T-helper 1 cell treated with Interleukin-12 subunit alpha and Interleukin-12 subunit beta and Interleukin-4 antibody, amounts not matched to agents 30 ng/mL and 1 ng/mL, for 36 hours (primary cell): ENCODE data around the gene GPS2. TPM values are rescaled to one million over a fixed set of nuclear protein-coding genes. Genes with fewer than 3 reads are reported as not detected.

Experiments used
- intact Hi-C: fragments of 100-400 bp; cut with micrococcal nuclease; formaldehyde crosslinking; loops from one replicate; pipeline ENCODE4 v1.15.1; 2024
- total RNA-seq: library from RNA; stranded (reverse); gene quantifications from 2 replicates; pipeline ENCODE4 v1.2.3, GENCODE V29; 2022

The GPS2 gene
- total RNA-seq, 1 donor from 2014 or later = 90.6 TPM

DNA sequence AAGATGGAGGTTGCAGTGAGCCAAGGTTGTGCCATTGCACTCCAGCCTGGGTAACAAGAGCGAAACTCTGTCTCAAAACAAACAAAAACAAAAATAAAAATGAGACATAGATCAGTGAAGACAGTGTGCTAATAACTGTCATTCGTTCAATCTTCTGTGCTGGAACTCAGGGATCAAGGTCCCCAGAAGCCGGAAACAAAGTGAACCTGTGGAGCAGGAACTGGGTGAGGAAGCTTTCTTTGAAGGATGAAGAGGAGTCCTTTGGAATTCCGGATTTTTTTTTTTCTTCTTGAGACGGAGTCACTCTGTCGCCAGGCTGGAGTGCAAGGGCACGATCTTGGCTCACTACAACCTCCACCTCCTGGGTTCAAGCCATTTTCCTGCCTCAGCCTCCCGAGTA lies 35.7 kb downstream of the GPS2 start:
- intact Hi-C loops = no loop called here

DNA sequence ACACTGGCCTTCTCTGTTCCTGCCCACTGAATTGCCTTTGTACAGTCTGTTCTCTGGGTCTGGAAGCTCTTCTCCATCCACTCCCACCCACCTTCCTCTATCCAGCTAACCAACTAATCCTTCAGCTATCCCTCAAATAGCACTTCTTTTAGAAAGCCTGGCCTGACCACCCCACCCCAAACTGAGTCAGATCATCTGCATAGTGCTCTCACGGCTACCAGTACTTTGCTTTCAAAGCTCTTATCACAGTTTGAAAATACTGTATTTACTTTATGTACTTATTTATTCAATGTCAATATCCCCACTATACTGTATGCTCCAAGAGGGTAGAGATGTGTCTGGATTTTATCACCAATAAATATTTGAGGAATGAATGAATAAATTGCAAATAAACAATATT lies 48.4 kb downstream of the GPS2 start:
- intact Hi-C loops = no loop called here

DNA sequence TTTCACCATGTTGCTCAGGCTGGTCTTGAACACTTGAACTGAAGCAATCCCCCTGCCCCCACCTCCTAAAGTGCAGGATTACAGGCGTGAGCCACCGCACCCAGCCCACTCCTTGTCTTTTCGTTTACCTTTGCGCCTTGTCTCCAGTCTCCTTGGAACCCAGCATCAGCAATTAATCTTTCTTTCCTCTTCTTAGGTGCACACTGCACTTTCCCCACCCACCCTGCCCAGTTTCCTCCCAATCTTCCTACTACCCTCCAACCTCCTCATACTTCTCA lies 51.4 kb downstream of the GPS2 start:
- intact Hi-C loops = loop anchor here (2.0 kb wide), 1 partner anchor 17 kb away; the partner anchor contains the start of gene SLC2A4

DNA sequence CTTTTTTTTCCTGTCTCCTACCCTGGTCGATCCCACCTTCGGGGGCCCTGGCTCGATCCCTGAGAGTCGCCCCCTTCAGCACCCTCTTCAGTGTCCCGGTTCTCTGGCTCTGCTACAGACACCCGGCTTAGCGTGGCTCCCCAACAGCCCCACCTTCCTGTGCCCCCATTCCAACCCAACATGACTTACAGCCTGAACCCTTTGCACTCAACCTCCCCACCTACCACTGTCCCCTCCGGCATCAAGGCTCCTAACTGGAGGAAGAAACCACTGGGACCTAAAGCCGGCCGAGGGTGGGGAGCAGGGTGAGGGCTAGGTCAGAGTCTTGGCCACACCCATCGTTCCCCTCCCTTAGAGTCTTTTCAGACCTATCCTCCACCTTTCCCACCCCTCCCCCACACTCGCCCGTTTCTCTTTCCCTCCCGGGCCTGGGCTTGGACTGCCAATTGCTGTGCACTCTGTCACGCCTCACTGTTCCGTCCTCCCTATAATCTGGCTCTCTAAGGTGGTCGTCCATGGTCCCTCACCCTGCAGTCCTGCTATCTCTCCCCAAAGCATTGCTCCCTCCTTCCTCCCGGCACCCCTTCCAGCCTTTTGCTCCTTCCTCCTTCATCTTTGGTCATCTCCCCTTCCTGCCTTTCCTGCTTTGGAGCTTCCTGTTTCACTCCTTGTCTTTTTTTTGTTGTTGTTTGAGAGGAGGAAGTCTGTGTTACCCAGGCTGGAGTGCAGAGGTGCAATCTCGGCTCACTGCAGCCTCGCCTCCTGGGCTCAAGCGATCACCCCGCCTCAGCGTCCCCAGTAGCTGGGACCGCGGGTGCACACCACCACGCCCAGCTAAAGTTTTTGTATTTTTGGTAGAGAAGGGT lies 52.0 kb downstream of the GPS2 start:
- intact Hi-C loops = loop anchor here (2.0 kb wide), 1 partner anchor 18 kb away; the partner anchor contains the start of gene SLC2A4

Other genes with a start within 250 kb of the GPS2 start
- not detected in 2 replicates for gene CLEC10A, start 235.1 kb downstream of the GPS2 start, total RNA-seq
- gene ASGR2, start 200.5 kb downstream of the GPS2 start, total RNA-seq = not detected in 2 replicates
- gene ASGR1, start 136.0 kb downstream of the GPS2 start, total RNA-seq = 1.5 and 2.5 TPM in 2 replicates
- 16.1 and 18.5 TPM in 2 replicates for gene DLG4, start 95.5 kb downstream of the GPS2 start, total RNA-seq
- 479 and 485 TPM in 2 replicates for gene ACADVL, start 95.4 kb downstream of the GPS2 start, total RNA-seq
- 46.8 and 46.9 TPM in 2 replicates for gene DVL2, start 80.8 kb downstream of the GPS2 start, total RNA-seq
- 61.5 and 67.3 TPM in 2 replicates for gene PHF23, start 75.9 kb downstream of the GPS2 start, total RNA-seq
- gene GABARAP, start 72.9 kb downstream of the GPS2 start, total RNA-seq = 287 and 288 TPM in 2 replicates
- 167 and 170 TPM in 2 replicates for gene CTDNEP1, start 63.6 kb downstream of the GPS2 start, total RNA-seq
- 45.0 and 50.6 TPM in 2 replicates for gene ELP5, start 63.1 kb downstream of the GPS2 start, total RNA-seq
- 0.12 and 0.49 TPM in 2 replicates for gene CLDN7, start 52.9 kb downstream of the GPS2 start, total RNA-seq
- gene SLC2A4, start 33.6 kb downstream of the GPS2 start, total RNA-seq = 0.12 TPM in 1 of 2 replicates, not detected in the other
- gene YBX2, start 20.7 kb downstream of the GPS2 start, total RNA-seq = 0.39 and 0.63 TPM in 2 replicates
- gene EIF5A, start 7.7 kb downstream of the GPS2 start, total RNA-seq = 697 and 698 TPM in 2 replicates
- gene NEURL4, start 14.0 kb upstream of the GPS2 start, total RNA-seq = 37.2 and 37.7 TPM in 2 replicates
- 693 and 701 TPM in 2 replicates for gene ACAP1, start 21.2 kb upstream of the GPS2 start, total RNA-seq
- 10.2 and 10.3 TPM in 2 replicates for gene KCTD11, start 36.8 kb upstream of the GPS2 start, total RNA-seq
- gene TMEM95, start 39.8 kb upstream of the GPS2 start, total RNA-seq = 0.17 TPM in 1 of 2 replicates, not detected in the other
- 1.1 and 1.4 TPM in 2 replicates for gene TNK1, start 65.7 kb upstream of the GPS2 start, total RNA-seq
- 127 and 139 TPM in 2 replicates for gene PLSCR3, start 79.2 kb upstream of the GPS2 start, total RNA-seq
- gene TMEM256, start 88.7 kb upstream of the GPS2 start, total RNA-seq = 51.6 and 53.9 TPM in 2 replicates
- 1.5 and 2.1 TPM in 2 replicates for gene NLGN2, start 92.5 kb upstream of the GPS2 start, total RNA-seq
- gene SPEM1, start 105.0 kb upstream of the GPS2 start, total RNA-seq = 0.22 TPM in 1 of 2 replicates, not detected in the other
- not detected in 2 replicates for gene SPEM2, start 110.3 kb upstream of the GPS2 start, total RNA-seq
- not detected in 2 replicates for gene SPEM3, start 113.5 kb upstream of the GPS2 start, total RNA-seq
- gene TMEM102, start 120.1 kb upstream of the GPS2 start, total RNA-seq = 16.0 and 16.3 TPM in 2 replicates
- gene FGF11, start 124.2 kb upstream of the GPS2 start, total RNA-seq = 15.0 and 15.4 TPM in 2 replicates
- gene CHRNB1, start 129.7 kb upstream of the GPS2 start, total RNA-seq = 12.5 and 15.4 TPM in 2 replicates
- gene ZBTB4, start 164.3 kb upstream of the GPS2 start, total RNA-seq = 25.2 and 26.5 TPM in 2 replicates
- not detected in 2 replicates for gene SLC35G6, start 166.1 kb upstream of the GPS2 start, total RNA-seq
- 208 and 222 TPM in 2 replicates for gene POLR2A, start 169.0 kb upstream of the GPS2 start, total RNA-seq
- 79.9 and 96.4 TPM in 2 replicates for gene TNFSF12, start 233.7 kb upstream of the GPS2 start, total RNA-seq
- gene TNFSF13, start 243.4 kb upstream of the GPS2 start, total RNA-seq = 6.0 and 6.3 TPM in 2 replicates
- 55.0 and 58.3 TPM in 2 replicates for gene SENP3, start 246.6 kb upstream of the GPS2 start, total RNA-seq